GM19238 (cell line): Measurements from ENCODE around the gene ARSI.

Experiments used
- DNase-seq: peaks from one replicate; pipeline ENCODE4 v3.0.0; 2011; ENCODE audit warnings: low spot score; ENCODE audit not compliant: insufficient read length

ARSI gene

DNA sequence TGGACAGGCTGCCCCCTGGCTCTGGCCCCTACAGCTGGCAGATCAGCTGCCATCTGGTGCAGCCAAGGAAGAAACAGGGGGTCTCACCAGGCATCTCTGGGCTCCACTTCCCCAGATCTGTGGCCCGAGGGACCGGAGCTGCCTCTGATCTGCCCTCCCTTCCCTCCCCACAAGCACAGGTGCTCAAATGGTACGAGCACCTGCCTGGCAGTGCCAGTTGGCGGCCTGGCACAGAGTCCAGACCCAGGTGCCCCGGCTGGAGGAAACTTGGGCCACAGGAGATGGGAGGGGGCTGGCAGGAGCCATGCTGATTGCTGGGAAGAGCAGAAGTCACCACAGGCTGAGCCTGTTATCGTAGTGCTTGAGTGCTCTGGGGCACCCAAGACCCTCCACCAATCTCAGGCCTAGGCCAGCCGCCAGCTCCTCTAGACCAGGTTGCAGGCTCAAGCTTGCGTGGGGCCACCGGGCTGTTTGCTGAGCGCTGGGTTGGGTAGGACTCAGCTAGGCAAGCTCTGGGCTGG is 8.1 kb downstream of the ARSI start:
- no peak for DNase-seq

DNA sequence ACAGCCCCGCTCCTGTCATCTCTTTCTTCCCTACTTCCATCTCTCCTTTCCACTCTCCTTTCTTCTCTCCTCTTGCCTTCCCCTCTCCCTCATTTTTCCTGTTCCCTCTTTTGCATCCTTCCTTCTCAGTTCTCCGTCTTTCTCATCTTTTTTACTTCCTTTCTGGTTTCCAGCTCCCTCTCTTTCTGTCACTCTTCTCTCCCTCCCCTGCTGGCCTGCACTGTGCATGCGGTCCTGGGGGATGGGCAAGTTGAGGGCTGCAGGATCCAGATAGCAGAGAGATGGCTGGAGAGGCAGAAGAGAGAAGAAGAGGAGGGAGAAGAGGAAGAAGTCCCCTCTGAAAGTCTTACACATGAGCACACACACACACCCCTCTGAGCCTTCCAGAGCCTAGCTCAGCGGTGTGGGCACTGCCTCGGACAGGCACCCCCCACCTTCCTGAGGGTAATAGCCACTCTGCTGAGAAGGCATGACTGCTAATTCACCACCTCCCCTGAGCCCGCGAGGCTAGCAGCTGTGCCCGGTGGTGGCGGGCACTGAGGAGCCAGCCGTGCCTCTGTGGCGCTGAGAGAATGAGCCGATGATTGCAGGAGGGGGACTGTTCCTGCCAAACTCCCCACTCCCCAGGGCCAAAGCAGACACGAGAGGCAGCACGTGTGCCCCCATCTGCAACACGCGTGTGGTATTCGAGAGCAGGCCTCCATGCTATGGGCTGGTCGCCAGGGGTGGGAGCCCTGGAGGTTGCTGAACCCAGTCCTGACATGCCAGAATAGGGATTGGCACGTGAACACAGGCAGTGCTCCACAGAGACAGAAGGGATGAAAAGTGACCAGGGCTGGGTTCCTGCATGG is 9.4 kb downstream of the ARSI start:
- no peak for DNase-seq

DNA sequence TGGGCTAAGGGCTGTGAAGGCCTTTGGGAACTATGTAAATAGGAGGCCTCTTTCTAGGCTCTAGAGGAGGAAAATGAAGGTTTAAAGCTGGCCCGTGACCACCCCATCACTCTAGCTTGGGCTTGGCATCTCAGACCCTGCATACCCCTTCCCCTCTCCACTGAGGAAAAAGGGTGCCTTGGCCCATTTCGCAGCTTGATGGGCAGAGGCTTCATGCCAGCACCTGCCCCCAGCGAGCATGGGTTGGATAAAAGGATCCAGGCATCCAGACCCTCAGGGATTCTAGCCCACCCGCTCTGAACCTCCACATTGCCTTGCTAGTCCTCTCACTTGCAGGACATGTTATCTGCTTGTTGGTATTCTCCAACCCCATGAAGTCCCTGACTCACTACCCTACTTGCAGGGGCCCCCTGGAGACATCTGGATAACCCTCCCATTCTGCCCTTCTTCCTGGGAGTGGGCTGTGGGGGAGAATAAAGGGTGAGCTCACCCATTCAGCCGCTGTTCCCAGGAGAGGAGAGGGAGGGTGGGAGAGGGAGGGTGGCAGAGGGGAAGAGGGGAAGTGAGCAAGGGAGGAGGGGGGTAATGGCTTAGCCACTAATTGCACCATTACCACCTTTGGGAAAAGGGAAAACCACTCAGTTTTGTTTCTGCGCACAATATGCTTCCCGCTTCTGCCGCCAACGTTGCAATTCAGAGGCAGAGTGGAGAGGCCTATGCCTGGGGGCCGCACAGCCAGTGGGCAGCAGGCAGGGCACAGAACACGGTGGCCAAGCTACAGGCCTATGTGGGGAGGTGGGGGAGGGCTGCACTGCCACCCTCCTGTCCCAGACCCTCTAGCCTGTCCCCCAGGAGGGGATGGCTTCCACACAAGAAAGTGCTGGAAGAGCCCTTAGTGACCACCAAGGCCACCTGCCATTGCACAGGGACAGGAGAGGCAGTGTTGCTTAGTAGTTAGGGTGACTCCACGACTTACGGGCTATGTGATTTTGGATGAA is 11.0 kb downstream of the ARSI start:
- DNase-seq, result no peak

GRCh38 chr5:150289551-150290390 is 12.9 kb downstream of the ARSI start, which contains the start of gene CAMK2A:
TSS of gene CAMK2A (minus strand) at chr5:150289773. CDS start at chr5:150289625, 148 bp downstream.
- no peak for DNase-seq

- no peak for DNase-seq
Observed at GRCh38 chr5:150288791-150289190, 13.9 kb downstream of the ARSI start.

- no peak for DNase-seq
Observed at GRCh38 chr5:150288361-150288760, 14.3 kb downstream of the ARSI start.

DNA sequence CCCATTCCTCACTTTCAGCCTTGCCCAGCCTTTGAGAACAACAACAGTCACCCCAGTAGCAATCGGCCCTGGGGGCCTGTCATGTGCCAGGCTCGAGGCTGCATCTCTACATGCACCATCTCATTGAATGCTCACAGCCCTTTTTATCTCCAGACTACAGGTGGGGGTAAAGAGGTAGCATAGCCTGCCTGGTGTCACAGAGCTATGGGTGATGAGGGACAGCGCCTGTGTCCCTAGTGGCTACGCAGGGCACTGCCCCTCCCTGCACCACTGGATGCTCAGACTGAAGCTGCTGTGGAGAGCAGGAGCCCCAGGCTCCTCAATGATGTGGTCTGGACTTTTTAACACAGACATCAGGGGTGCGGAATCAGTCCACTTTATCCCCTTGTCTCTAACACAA is 15.9 kb downstream of the ARSI start:
- no peak for DNase-seq

DNA sequence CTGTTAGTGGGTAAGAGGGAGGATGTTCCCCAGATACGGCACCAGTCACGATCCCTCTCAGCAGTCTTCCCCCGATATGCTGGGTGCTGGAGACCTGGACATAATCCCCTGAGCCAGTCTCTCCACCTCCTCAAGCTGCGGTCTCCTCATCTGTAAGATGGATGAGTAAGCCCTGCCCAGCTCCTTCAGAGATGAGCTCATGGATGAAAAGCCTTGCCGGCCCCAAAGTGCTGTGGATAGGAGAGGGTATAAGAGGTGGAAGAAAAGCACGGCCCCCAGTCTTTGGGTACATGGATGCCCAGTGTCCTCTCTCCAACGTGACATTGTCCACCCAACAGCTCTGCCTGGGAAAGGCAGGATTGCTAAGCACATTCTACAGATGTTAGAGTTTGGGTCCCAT is 17.6 kb downstream of the ARSI start:
- DNase-seq, result no peak

DNA sequence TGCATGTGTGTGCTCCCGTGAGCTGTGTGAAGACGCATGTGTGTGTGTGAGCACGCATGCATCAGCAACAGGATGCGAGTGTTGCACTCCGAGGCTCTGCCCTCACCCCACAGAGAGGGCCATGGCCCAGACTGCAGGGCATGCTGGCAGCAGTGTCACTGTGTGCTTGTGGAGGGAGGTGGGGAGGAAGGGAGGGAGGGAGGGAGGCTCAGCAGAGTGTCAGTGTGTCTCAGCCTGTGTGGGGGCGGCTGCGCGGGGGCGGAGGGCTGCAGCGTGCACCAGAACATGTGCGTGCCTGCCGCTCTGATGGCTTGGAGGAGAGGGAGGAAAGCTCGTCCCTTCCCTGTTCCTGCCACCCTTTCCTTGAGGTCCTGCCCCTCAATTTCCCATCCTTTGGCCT is 18.4 kb downstream of the ARSI start:
- no peak for DNase-seq

DNA sequence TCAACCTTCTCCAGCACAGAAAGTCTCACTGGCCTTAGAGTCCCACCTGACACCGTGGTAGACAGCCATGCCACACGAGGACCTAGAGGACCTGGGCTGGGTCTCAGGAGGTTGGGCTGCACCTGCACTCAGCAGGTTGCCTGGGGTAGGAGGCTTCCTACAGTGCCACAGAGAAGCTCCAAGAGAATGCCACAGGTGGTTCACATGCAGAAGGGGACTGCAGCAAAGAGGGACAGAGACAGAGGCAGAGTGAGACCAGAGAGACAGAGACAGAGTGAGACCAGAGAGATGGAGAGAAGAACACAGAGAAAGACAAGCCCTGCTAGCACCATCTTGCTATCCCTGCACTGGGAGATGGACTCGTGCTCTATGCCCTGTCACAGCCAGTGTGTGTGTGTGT is 18.8 kb downstream of the ARSI start:
- no peak for DNase-seq

GRCh38 chr5:150281987-150282386 is 20.7 kb downstream of the ARSI start:
- DNase-seq, result no peak

GRCh38 chr5:150279330-150280020 is 23.2 kb downstream of the ARSI start:
- no peak for DNase-seq

DNA sequence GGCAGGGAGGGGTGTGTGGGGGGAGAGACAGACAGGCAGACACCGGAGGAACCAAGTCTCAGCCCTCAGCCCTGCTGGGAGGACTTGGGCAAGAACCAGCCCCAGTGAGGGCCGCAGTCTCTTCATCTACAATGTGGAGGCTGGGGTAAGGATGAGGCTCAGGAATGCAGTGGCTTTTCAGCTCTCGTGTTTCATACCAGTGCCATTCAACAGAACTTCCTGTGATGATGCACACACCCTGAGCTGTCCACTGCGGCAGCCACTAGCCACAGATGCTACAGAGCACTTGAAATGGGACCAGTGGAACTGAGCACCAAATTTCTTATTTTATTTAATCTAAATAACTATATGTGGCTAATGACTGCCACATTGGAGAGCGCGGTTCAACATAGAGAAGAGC is 23.8 kb downstream of the ARSI start:
- no peak for DNase-seq

GRCh38 chr5:150278046-150278730 is 24.5 kb downstream of the ARSI start:
- DNase-seq, result no peak

GRCh38 chr5:150277043-150277442 is 25.7 kb downstream of the ARSI start:
- DNase-seq, result no peak

DNA sequence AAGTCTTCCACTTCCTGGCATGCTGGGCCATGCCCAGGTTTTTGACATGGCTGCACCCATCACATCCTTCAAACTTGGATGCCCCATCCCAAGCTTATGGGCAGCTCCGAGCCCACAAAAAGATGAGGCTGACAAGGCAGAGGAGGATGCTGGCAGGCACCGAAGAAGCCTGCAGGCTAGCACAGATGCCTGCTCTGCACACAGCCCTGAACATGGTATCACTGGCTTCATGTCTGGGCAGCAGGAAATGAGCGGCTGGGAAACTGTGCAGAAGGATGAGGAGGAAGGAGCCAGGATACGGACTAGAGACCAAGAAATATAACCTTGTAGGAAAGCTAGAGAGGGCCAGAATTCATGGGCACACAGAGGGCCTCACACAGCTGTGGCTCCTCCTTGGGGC is 27.9 kb downstream of the ARSI start:
- DNase-seq, result no peak

- peak; percentile 25 for DNase-seq
Observed at GRCh38 chr5:150272531-150272930, 30.2 kb downstream of the ARSI start.

DNA sequence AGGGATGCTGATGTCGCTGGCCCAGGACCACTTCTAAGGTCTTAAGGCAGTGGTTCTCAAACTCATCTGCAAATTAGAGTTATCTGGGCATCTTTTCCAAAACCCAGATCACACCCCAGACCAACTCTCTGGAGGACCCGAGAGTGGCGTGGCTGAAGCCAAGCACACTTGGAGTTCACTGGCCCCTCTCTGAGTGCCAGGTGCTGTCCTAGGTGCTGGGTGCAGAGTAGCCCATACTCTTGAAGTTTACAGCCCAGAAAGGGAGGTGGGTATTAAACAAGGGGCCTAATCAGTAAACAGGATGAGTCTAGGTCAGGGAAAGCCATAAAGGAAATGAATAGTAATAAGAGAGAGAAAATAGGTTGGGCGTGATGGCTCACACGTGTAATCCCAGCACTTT is 30.8 kb downstream of the ARSI start:
- DNase-seq, result no peak

DNA sequence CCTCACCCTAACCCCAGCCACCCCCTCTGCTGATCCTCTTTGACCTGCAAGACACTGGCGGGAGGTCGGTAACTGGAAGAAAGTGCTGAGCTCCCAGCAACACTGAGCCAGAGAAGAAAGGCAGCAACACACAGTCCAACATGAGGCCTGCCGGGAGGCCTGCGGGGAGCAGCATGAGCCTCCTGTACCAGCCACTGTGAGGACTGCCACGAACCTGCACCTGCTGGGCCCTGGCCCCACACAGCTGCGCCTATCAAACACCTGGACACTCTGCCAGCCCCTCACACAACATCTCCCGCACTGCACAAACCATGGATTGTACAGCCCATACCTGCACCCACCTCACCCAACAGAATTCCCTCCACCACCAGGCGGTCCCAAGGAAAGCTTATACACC is 31.4 kb downstream of the ARSI start:
- DNase-seq, result no peak
